SU-DHL-6 (cell line): ENCODE data around the gene TXNIP.

Experiments used
- H2AFZ ChIP-seq: fragments of 200-600 bp; sonication (generic); 2 replicates; pipeline ENCODE4 v1.6.1; 2014; ENCODE audit warnings: low read depth, mild to moderate bottlenecking, moderate library complexity, mixed read lengths, antibody characterized with exemption, low read length; ENCODE audit not compliant: severe bottlenecking
- H3F3A ChIP-seq: fragments of 200-600 bp; shearing (Covaris generic); 2 replicates; pipeline ENCODE4 v1.6.0; 2016; ENCODE audit warnings: antibody characterized with exemption, mild to moderate bottlenecking; ENCODE audit not compliant: insufficient read depth
- H3K27ac ChIP-seq: fragments of 200-600 bp; sonication (generic); 2 replicates; pipeline ENCODE4 v1.5.1; 2016; ENCODE audit warnings: low read depth, mild to moderate bottlenecking, low read length, moderate library complexity, mixed read lengths
- H3K27me3 ChIP-seq: fragments of 200-600 bp; sonication (generic), shearing (Covaris generic); 2 replicates; pipeline ENCODE4 v1.6.0; 2014; ENCODE audit warnings: mild to moderate bottlenecking, low read length
- H3K36me3 ChIP-seq: fragments of 200-600 bp; sonication (generic); 2 replicates; pipeline ENCODE4 v1.6.1; 2014; ENCODE audit warnings: mild to moderate bottlenecking, low read length, mixed read lengths
- H3K4me2 ChIP-seq: fragments of 300-600, 200-600 bp; shearing (Covaris generic), sonication (generic); 2 replicates; pipeline ENCODE4 v1.6.0; 2014; ENCODE audit warnings: low read length, low read depth, mild to moderate bottlenecking; ENCODE audit not compliant: poor library complexity, severe bottlenecking
- H3K4me3 ChIP-seq: fragments of 200-600 bp; sonication (generic); 2 replicates; pipeline ENCODE4 v1.5.1; 2014; ENCODE audit warnings: antibody characterized with exemption, low read length, mild to moderate bottlenecking, mixed read lengths; ENCODE audit not compliant: insufficient read depth, poor library complexity, severe bottlenecking
- H3K79me2 ChIP-seq: fragments of 200-600 bp; sonication (generic); 2 replicates; pipeline ENCODE4 v1.6.1; 2014; ENCODE audit warnings: mild to moderate bottlenecking, low read length, moderate library complexity; ENCODE audit not compliant: insufficient read depth
- H3K9ac ChIP-seq: fragments of 200-600 bp; sonication (generic); 2 replicates; pipeline ENCODE4 v1.7.0; 2014; ENCODE audit warnings: mild to moderate bottlenecking, low read length
- H3K9me2 ChIP-seq: fragments of 200-600 bp; sonication (generic); replicated peaks from 2 replicates; pipeline ENCODE4 v1.6.1; 2014; ENCODE audit warnings: low read length; ENCODE audit not compliant: insufficient read depth
- H3K9me3 ChIP-seq: fragments of 200-600 bp; sonication (generic); 2 replicates; pipeline ENCODE4 v1.6.1; 2014; ENCODE audit warnings: low read length, mixed read lengths; ENCODE audit not compliant: insufficient read depth
- H4K20me1 ChIP-seq: fragments of 200-600 bp; sonication (generic); 2 replicates; pipeline ENCODE4 v1.6.1; 2014; ENCODE audit warnings: low read depth, mild to moderate bottlenecking, antibody characterized with exemption, low read length, moderate library complexity, mixed read lengths
- EZH2phosphoT487 ChIP-seq: fragments of 200-600 bp; sonication (generic), shearing (Covaris generic); conservative IDR thresholded peaks from 2 replicates; pipeline ENCODE4 v1.6.1; 2018; ENCODE audit warnings: mild to moderate bottlenecking, antibody characterized with exemption, low read length, moderate library complexity, mixed read lengths
- TF ChIP-seq, protein P1 (sequence below): fragments of 200-600 bp; sonication (generic); IDR thresholded peaks from one replicate; pipeline ENCODE4 v1.5.1; 2017; ENCODE audit warnings: antibody characterized with exemption, mild to moderate bottlenecking, low read length, moderate library complexity; ENCODE audit not compliant: insufficient read depth, poor library complexity, severe bottlenecking

Gene TXNIP

GRCh38 chr1:145949219-145949618 lies 47.2 kb downstream of the TXNIP start:
- H4K20me1 ChIP-seq: no peaks in the 10 kb centered on the region
- H3K36me3 ChIP-seq: no peaks in the 10 kb centered on the region
- H3K27me3 ChIP-seq: no peaks in the 10 kb centered on the region
- H2AFZ ChIP-seq: no peak overlapping the region
- H3K9me2 ChIP-seq: no peaks in the 10 kb centered on the region
- TF ChIP-seq, protein P1, sequence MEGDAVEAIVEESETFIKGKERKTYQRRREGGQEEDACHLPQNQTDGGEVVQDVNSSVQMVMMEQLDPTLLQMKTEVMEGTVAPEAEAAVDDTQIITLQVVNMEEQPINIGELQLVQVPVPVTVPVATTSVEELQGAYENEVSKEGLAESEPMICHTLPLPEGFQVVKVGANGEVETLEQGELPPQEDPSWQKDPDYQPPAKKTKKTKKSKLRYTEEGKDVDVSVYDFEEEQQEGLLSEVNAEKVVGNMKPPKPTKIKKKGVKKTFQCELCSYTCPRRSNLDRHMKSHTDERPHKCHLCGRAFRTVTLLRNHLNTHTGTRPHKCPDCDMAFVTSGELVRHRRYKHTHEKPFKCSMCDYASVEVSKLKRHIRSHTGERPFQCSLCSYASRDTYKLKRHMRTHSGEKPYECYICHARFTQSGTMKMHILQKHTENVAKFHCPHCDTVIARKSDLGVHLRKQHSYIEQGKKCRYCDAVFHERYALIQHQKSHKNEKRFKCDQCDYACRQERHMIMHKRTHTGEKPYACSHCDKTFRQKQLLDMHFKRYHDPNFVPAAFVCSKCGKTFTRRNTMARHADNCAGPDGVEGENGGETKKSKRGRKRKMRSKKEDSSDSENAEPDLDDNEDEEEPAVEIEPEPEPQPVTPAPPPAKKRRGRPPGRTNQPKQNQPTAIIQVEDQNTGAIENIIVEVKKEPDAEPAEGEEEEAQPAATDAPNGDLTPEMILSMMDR: no peak
- TF ChIP-seq EZH2phosphoT487: no peak
- no peak overlapping the region for H3K4me3 ChIP-seq
- H3K9ac ChIP-seq: no peak overlapping the region
- no peak overlapping the region for H3K4me2 ChIP-seq
- no peak overlapping the region for H3K27ac ChIP-seq
- H3K9me3 ChIP-seq: no peaks in the 10 kb centered on the region
- no peaks in the 10 kb centered on the region for H3K79me2 ChIP-seq
- H3F3A ChIP-seq: no peaks in the 10 kb centered on the region

DNA sequence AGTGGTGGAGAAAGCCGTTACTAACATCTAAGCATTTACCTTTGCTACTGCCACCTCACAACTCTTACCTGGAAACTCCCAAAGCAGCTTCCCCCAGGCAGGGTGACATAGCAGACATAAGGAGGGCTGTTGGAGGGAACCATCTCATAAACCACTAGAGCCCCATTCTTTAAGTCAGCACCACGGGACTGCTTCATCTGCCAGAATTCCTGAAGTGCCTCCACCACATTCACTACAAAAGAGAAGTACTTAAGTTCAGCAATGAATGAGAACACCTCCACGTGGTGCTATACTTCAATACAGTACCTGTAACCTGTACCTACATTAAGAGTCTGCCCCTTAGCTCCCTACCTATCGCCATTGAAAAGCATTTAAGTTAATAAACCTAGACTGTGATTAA lies 48.8 kb downstream of the TXNIP start:
- Histone ChIP-seq H3K9me3 (no peaks in the 10 kb centered on the region), H3K27me3 (no peaks in the 10 kb centered on the region), H3K4me2 (no peak overlapping the region), H2AFZ (no peak overlapping the region), H3K36me3 (no peaks in the 10 kb centered on the region), H3K4me3 (no peak overlapping the region), H3K9me2 (no peaks in the 10 kb centered on the region), H3K9ac (no peak overlapping the region), H3K79me2 (no peaks in the 10 kb centered on the region), H3K27ac (no peak overlapping the region), H4K20me1 (no peaks in the 10 kb centered on the region), H3F3A (no peaks in the 10 kb centered on the region)
- TF ChIP-seq EZH2phosphoT487: no peak

DNA sequence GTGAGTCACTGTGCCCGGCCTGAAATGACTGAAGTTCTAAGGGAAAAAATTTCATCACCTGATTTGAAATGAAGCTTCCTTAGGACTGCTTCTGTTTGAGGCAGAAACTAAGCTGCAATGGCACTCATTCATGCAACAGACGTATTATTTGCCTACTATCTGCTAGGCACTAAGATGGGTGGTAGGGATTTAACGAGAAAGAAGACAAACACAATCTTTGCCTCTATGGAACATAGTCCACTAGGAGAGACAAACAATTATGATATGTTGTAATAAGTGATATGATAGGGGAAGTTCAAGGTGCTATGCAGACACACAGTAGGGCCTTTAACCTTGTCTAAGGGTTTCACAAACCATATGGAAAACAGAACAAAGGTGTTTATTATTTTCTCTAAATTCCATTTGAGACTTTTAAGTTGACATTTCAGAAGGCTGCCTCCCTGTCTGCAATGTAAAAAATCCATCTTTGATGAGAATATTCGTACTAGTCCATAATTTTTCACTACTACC lies 49.8 kb downstream of the TXNIP start:
- no peaks in the 10 kb centered on the region for H3K36me3 ChIP-seq
- TF ChIP-seq, protein P1: no peak
- no peak for TF ChIP-seq EZH2phosphoT487
- H3K9ac ChIP-seq: no peak overlapping the region

DNA sequence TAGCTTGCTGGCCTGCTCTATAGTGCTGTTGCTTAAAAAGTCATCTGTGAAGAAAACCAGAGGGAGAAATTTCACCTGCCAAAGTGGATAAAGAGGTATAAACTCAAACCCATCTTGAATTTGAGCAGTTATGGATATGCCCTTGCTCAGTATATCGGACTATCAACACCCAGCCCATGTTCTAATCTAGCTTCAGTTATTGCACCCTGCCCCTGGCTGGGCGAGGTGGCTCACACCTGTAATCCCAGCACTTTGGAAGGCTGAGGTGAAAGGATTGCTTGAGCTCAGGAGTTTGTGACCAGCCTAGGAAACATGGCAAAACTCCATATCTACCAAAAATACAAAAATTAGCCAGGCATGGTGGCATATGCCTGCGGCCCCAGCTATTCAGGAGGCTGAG lies 51.8 kb downstream of the TXNIP start:
- Histone ChIP-seq H3K9me3 (no peaks in the 10 kb centered on the region), H3K27me3 (no peaks in the 10 kb centered on the region), H3K36me3 (no peaks in the 10 kb centered on the region), H3K9me2 (no peaks in the 10 kb centered on the region), H4K20me1 (no peaks in the 10 kb centered on the region), H3K79me2 (no peaks in the 10 kb centered on the region), H3K9ac (no peak overlapping the region), H2AFZ (no peak overlapping the region), H3F3A (no peaks in the 10 kb centered on the region), H3K4me3 (no peak overlapping the region), H3K27ac (no peak overlapping the region), H3K4me2 (no peak overlapping the region)
- no peak for TF ChIP-seq EZH2phosphoT487
- TF ChIP-seq, protein P1: no peak

More for the DNA sequence above, 49.8 kb downstream of the TXNIP start:
- Histone ChIP-seq H3K27ac (no peak overlapping the region), H3K4me2 (no peak overlapping the region), H3K9me2 (no peaks in the 10 kb centered on the region), H3F3A (no peaks in the 10 kb centered on the region), H4K20me1 (no peaks in the 10 kb centered on the region), H2AFZ (no peak overlapping the region), H3K79me2 (no peaks in the 10 kb centered on the region), H3K27me3 (no peaks in the 10 kb centered on the region), H3K4me3 (no peak overlapping the region), H3K9me3 (no peaks in the 10 kb centered on the region)
